HG03108 (cell line): ENCODE measurements around the gene PTPRB.

Experiments
- ATAC-seq: cut with Tn5 transposase; IDR thresholded peaks from one replicate; pipeline ENCODE4 v1.9.1; 2021; ENCODE audit warnings: moderate library complexity; ENCODE audit not compliant: unreplicated experiment

Gene PTPRB

GRCh38 chr12:70467476-70467875 lies 169.8 kb downstream of the PTPRB start:
- ATAC-seq = no peak

- ATAC-seq = no peak
Observed at GRCh38 chr12:70466753-70467152, 170.5 kb downstream of the PTPRB start.
